VCaP (cell line): ENCODE results near the gene COA4.
A peak's percentile ranks its signal among the peaks of the same experiment; 100 is the strongest.

Experiments used
- H3K27ac ChIP-seq: fragments of 450-650 bp; 2 replicates; pipeline ENCODE4 v1.5.1; 2017
- TF ChIP-seq, protein P1 (sequence below): fragments of 450-650 bp; conservative IDR thresholded peaks from 2 replicates; pipeline ENCODE4 v1.5.1; 2017; ENCODE audit warnings: mild to moderate bottlenecking, moderate library complexity

COA4 gene

DNA sequence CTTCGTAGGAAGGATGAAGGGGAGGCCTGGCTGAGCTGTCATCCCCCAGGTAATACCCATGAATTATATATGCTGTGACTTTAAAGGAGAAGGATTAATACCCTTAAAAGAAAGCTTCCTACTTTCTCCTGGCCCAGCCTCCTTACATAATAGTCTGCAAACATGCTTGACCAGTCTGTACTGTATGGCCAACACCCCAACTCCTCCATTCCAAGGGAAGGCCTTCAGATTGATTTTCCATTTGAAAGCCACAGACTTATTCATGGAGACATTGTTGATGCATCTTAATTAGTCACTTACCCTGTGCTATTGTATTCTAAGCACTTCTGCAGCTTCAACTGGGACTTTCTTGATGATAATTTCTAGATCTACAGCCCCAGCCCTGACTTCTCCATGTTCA, 2.1 kb upstream of the COA4 start:
- TF ChIP-seq, protein P1, sequence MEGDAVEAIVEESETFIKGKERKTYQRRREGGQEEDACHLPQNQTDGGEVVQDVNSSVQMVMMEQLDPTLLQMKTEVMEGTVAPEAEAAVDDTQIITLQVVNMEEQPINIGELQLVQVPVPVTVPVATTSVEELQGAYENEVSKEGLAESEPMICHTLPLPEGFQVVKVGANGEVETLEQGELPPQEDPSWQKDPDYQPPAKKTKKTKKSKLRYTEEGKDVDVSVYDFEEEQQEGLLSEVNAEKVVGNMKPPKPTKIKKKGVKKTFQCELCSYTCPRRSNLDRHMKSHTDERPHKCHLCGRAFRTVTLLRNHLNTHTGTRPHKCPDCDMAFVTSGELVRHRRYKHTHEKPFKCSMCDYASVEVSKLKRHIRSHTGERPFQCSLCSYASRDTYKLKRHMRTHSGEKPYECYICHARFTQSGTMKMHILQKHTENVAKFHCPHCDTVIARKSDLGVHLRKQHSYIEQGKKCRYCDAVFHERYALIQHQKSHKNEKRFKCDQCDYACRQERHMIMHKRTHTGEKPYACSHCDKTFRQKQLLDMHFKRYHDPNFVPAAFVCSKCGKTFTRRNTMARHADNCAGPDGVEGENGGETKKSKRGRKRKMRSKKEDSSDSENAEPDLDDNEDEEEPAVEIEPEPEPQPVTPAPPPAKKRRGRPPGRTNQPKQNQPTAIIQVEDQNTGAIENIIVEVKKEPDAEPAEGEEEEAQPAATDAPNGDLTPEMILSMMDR: no peak
- no peak overlapping the region for H3K27ac ChIP-seq

DNA sequence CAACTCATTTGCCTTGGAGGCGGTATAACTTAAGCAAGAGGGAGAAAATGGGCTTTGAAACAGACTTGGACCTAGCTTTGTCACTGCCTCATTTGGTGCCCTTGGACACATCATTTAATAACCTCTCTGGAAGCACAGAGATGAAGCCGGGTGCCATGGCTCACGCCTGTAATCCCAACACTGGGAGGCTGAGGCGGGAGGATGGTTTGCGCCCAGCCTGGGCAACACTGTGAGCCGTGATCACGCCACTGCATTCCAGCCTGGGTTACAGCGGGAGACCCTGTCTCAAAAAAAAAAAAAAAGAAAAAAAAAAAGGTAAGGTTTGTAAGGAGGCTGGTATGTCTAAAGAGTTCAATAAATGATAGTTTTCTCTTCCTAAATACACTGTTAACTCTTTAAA, 806 bp downstream of the COA4 start:
- TF ChIP-seq, protein P1: no peak
- peak overlapping the region; percentile 95 for H3K27ac ChIP-seq

DNA sequence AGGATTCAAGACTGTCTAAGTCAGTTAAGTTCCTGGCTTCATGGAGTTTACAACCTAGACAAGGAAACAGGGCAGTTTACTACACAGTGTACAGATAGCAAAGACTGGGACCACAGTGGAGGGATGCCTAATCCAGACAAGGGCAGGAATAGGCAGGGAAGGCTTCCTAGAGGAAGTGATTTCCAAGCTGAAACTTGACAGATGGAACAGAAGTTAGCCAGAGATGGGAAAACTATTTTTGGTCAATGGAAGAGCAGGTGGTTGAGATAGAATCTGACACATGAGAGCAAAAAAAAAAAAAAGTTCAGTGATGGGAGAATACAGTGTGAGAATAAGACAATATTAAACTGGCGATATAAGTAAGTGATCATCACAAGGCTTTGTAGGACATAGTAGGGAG, 1.3 kb downstream of the COA4 start:
- TF ChIP-seq, protein P1: no peak
- peak overlapping the region; percentile 95 for H3K27ac ChIP-seq

DNA sequence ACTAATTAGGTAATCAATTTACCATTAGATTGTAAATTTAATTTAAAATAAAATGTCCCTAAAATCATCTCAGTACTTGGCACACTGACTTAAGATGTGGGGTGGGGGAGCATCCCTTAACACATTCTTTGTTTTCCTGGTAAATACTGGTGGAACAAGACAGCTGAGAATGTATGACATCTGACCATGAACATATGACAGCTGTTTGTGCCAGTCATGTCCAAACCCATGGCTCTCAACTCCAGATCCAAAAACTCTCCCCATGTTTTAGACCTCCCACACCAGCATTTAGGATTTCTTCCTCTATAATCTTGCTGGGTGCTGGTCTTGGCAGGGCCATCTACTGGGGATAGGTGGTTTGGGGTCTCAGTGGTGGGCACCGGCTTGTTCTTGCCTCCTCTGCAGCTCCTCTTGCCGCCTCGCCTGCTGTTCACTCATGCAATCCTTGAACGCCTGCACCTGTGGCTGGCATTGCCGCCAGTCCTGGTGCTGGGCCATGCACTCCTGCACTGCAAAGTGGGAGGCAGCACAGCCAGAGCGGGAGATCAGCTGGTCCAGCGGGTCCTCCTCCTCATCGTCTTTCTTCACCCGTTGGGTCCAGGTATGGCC, 3.8 kb downstream of the COA4 start:
- H3K27ac ChIP-seq: no peak overlapping the region
- TF ChIP-seq, protein P1: no peak

DNA sequence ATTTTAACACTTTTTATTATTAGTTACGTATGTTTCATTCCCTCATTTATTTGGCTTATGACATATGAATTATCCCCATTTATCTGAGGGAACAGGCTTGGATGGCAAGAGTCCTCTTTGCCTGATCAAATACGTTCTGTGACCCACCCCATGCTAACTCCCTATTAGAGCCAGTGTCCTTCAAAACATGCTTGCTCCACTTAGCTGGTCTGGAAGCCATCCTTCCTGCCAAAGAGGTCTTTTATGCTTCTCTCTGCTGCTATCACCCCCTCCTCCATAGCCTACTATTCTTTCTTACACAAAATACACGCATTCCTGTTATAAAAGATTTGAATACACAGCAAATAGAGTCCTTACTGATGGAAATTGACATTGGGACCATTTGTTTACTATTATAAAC, 6.4 kb downstream of the COA4 start:
- H3K27ac ChIP-seq: no peak overlapping the region
- TF ChIP-seq, protein P1: no peak

DNA sequence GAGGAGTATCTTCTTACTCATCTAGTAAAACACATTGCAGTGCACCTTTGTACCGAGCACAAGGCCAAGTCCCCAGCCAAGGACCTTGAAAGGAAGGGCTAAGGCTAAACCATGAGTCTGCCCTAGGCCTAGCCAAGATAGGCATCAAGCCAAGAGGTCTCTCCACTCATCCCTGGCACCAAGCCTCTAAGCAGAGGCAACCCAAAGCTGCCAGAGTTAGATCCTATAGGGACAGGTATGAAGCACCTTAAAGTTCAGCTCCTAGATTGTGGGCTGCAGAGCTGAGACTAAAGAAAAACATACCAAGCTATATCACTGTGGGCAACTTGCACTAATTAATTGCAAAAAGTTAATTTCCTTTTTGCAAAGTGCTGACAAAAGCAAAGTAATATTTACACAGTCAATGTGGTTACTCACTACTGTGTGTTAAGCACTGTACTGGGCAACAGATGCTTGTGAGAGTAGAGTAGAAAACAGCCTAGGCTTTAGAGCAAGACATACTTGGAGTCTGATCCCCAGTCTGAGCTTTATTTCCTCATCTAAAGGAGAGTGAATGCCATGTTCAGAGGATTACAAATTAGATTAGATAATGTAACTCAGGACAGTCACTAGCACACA, 7.2 kb downstream of the COA4 start:
- H3K27ac ChIP-seq: peak overlapping the region; percentile 3; the same call in 1 of the 2 replicates
- TF ChIP-seq, protein P1: no peak

DNA sequence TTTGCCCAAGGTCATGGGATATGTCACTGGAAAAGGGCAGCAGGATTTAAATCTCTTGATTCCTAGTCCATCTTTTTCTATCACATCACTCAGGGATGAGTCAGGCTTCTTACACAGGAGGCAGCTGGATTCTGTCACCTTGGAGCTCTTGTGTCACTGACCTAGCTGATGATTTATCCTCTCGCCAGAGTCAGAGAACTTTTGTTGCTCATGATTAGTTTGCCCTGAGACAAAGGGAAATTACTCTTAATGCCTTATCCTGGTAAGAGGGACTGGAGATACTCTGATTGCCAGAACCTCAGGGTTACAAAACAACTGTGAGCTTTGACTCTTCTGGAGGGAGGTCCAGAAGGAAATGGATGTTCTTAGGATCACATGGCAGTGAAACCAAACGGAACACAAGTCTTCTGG, 10.1 kb downstream of the COA4 start:
- no peak overlapping the region for H3K27ac ChIP-seq
- TF ChIP-seq, protein P1: no peak
